GM18508 (cell line): ENCODE measurements around the gene B4GALT6.
"Not testable (repeated sequence)": the region's sequence is repeated elsewhere in the genome, so short reads cannot be mapped to it uniquely, and the experiment has no call there.

Experiments used
- ATAC-seq: cut with Tn5 transposase; IDR thresholded peaks from one replicate; pipeline ENCODE4 v1.9.1; 2021; ENCODE audit warnings: moderate number of reproducible peaks; ENCODE audit not compliant: insufficient read depth, unreplicated experiment

The B4GALT6 gene

GRCh38 chr18:31684279-31685096 is at the start of gene B4GALT6:
Gene B4GALT6 (minus strand): TSS chr18:31684581. CDS start chr18:31684426, 155 bp downstream.
- peak; percentile 3 for ATAC-seq

- no peak for ATAC-seq
These were observed 47.2 kb upstream of the B4GALT6 start for GRCh38 chr18:31731628-31732027.

GRCh38 chr18:31729196-31729595 is 44.8 kb upstream of the B4GALT6 start:
- not testable (repeated sequence) for ATAC-seq

- no peak for ATAC-seq
These were observed 39.8 kb upstream of the B4GALT6 start for GRCh38 chr18:31723990-31724711.

- ATAC-seq: no peak
These were observed 39.2 kb upstream of the B4GALT6 start for GRCh38 chr18:31723639-31723989.

- peak; percentile 94 for ATAC-seq
These were observed 38.1 kb upstream of the B4GALT6 start for GRCh38 chr18:31722369-31722957.

- ATAC-seq: no peak
These were observed 37.2 kb upstream of the B4GALT6 start for GRCh38 chr18:31721601-31722000.

- no peak for ATAC-seq
These were observed 36.5 kb upstream of the B4GALT6 start for GRCh38 chr18:31720867-31721266.

- no peak for ATAC-seq
These were observed 35.1 kb upstream of the B4GALT6 start for GRCh38 chr18:31719363-31720006.

- no peak for ATAC-seq
These were observed 34.0 kb upstream of the B4GALT6 start for GRCh38 chr18:31718386-31718785.

- no peak for ATAC-seq
These were observed 32.0 kb upstream of the B4GALT6 start for GRCh38 chr18:31716362-31716761.

- no peak for ATAC-seq
These were observed 27.2 kb upstream of the B4GALT6 start for GRCh38 chr18:31711365-31712172.

GRCh38 chr18:31710826-31711225 is 26.4 kb upstream of the B4GALT6 start:
- no peak for ATAC-seq

- no peak for ATAC-seq
These were observed 23.4 kb upstream of the B4GALT6 start for GRCh38 chr18:31707815-31708214.

GRCh38 chr18:31702449-31702848 is 18.1 kb upstream of the B4GALT6 start:
- no peak for ATAC-seq

GRCh38 chr18:31701744-31702143 is 17.4 kb upstream of the B4GALT6 start:
- no peak for ATAC-seq

GRCh38 chr18:31700990-31701389 is 16.6 kb upstream of the B4GALT6 start:
- ATAC-seq: no peak

- no peak for ATAC-seq
These were observed 13.2 kb upstream of the B4GALT6 start for GRCh38 chr18:31697351-31698298.

GRCh38 chr18:31695989-31696388 is 11.6 kb upstream of the B4GALT6 start:
- no peak for ATAC-seq
